ENCODE data around the gene SH3PXD2A.
A peak's percentile ranks its signal among the peaks of the same experiment; 100 is the strongest.

DNA sequence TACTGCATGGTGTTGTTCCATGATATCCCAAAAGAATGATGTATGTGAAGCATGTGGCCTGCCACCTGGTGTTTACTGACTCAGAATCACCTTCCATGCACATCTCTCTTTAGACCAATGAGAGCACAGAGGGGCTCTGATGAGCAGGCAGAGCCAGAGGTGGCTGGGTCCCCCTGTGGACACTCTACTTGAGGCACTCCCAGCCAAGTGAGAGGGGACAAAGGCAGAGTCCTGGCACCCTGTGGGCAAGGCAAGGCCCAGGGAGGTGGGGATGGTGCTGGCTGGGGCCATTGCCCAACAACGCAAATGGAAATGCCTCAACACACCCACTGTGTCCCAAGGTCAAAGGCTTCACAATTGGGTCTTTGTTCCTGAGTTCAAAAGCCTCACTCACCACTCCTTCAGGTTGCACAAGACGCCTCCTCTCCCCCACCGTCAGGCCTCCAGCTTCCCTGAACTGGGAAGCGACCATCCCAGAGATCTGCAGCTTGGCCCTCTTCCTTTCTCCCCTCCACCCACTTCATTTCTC lies 197.3 kb downstream of the SH3PXD2A start:
- TF ChIP-seq CTCF (IDR thresholded peaks at IDR 0.05), result peak in 1 of 6 experiments; percentile 9
- peak in 1 of 2 donors; percentile 13 for TF ChIP-seq POLR2A (IDR thresholded peaks at IDR 0.05)

Measured in Peyer's patch (tissue), 4 donors.